HCT116 (cell line): ENCODE measurements around the gene KCNN4. TPM values are rescaled to one million over a fixed set of nuclear protein-coding genes. Genes with fewer than 3 reads are reported as not detected.

ENCODE experiments used
- ATAC-seq: fragments of 200-7000 bp; cut with Tn5 transposase; 2 replicates; pipeline ENCODE4 v1.9.1; 2020; ENCODE audit warnings: mild to moderate bottlenecking, moderate library complexity
- BruUV-seq: library from RNA; stranded (reverse); fragments of 400-500 nt; replicated peaks from 2 replicates; lab custom pipeline; 2021; lab: Mats Ljungman, UMichigan
- CTCF ChIA-PET: fragments of 300-600 bp; sonication (Branson Sonifier 250); formaldehyde crosslinking; loops from one replicate; lab custom pipeline; 2021; ENCODE audit warnings: antibody characterized with exemption; lab: Charles Lee
- POLR2A ChIA-PET: fragments of 300-600, 350-600 bp; sonication (Branson Sonifier 250); formaldehyde crosslinking; loops from one replicate; lab custom pipeline; 2021; ENCODE audit warnings: antibody characterized with exemption; lab: Charles Lee
- RAD21 ChIA-PET, 2 experiments: fragments of 300-600 bp; sonication (Branson Sonifier 250); formaldehyde crosslinking; loops; one replicate each; lab custom pipeline; 2023; ENCODE audit warnings: low total read pairs in 2 of 2; ENCODE audit not compliant: uncharacterized antibody in 2 of 2, unreplicated experiment in 2 of 2, low non-redundant PET in 1 of 2; lab: Charles Lee
- DNase-seq: peaks from one replicate; pipeline ENCODE4 v3.0.0-alpha.2; 2010; ENCODE audit warnings: low read depth, low spot score
- H2AFZ ChIP-seq: fragments of 200-600 bp; shearing (Covaris generic), sonication (generic); 2 replicates; pipeline ENCODE4 v1.6.1; 2017; ENCODE audit warnings: low read depth, mixed run types, mixed read lengths, antibody characterized with exemption, low read length; ENCODE audit not compliant: poor library complexity, severe bottlenecking
- H3K27ac ChIP-seq: 2 replicates; pipeline ENCODE4 v1.5.1; 2012; ENCODE audit warnings: low read depth, low read length
- H3K27me3 ChIP-seq: fragments of 200-600 bp; sonication (generic); 2 replicates; pipeline ENCODE4 v1.6.1; 2016; ENCODE audit warnings: mixed run types, low read length, mixed read lengths; ENCODE audit not compliant: insufficient read depth
- H3K36me3 ChIP-seq, 2 experiments: fragments of 200-500 bp in 1 of 2; fragments of 200-600 bp in 1 of 2; sonication (Bioruptor generic) in 1 of 2; sonication (generic) in 1 of 2; 2 replicates each; pipeline versions ENCODE4 v1.5.1 to v1.6.1; 2014 to 2016; ENCODE audit warnings: low read length in 2 of 2, inconsistent platforms in 1 of 2, mixed read lengths in 1 of 2, mixed run types in 1 of 2; ENCODE audit not compliant: insufficient read depth in 2 of 2, control insufficient read depth in 1 of 2
- H3K4me1 ChIP-seq, 2 experiments: fragments of 200-600 bp in 1 of 2; sonication (generic) in 1 of 2; 2 replicates each; pipeline versions ENCODE4 v1.5.1 to v1.6.1; 2012 to 2017; ENCODE audit warnings: low read length in 2 of 2, inconsistent platforms in 1 of 2, mild to moderate bottlenecking in 1 of 2, mixed read lengths in 1 of 2, mixed run types in 1 of 2, moderate library complexity in 1 of 2; ENCODE audit not compliant: insufficient read depth in 2 of 2, control insufficient read depth in 1 of 2
- H3K4me2 ChIP-seq: fragments of 200-600 bp; sonication (generic); 2 replicates; pipeline ENCODE4 v1.6.1; 2017; ENCODE audit warnings: mixed run types, low read length, mixed read lengths
- H3K4me3 ChIP-seq, 2 experiments: fragments of 200-600 bp in 1 of 2; sonication (generic) in 1 of 2; replicated peaks in 1 of 2; 2 replicates each; pipeline ENCODE4 v1.5.1; 2011 to 2016; ENCODE audit warnings: low read length in 2 of 2, control low read depth in 1 of 2, low read depth in 1 of 2, mild to moderate bottlenecking in 1 of 2, mixed read lengths in 1 of 2, mixed run types in 1 of 2
- H3K79me2 ChIP-seq: fragments of 200-600 bp; sonication (generic); 2 replicates; pipeline ENCODE4 v1.6.1; 2017; ENCODE audit warnings: mild to moderate bottlenecking, mixed run types, low read length, moderate library complexity, mixed read lengths; ENCODE audit not compliant: insufficient read depth
- H3K9ac ChIP-seq: fragments of 200-600 bp; sonication (generic); 2 replicates; pipeline ENCODE4 v1.6.1; 2016; ENCODE audit warnings: low read length, mixed read lengths
- H3K9me2 ChIP-seq: fragments of 200-600 bp; sonication (generic), shearing (Covaris generic); 2 replicates; pipeline ENCODE4 v1.6.1; 2017; ENCODE audit warnings: mixed run types, mild to moderate bottlenecking, moderate library complexity; ENCODE audit not compliant: insufficient read depth
- H3K9me3 ChIP-seq, 2 experiments: fragments of 200-500 bp in 1 of 2; fragments of 200-600 bp in 1 of 2; sonication (Bioruptor generic) in 1 of 2; sonication (generic) in 1 of 2; 2 replicates each; pipeline ENCODE4 v1.6.1; 2014 to 2017; ENCODE audit warnings: low read length in 2 of 2, mixed read lengths in 2 of 2, inconsistent platforms in 1 of 2, low read depth in 1 of 2, mild to moderate bottlenecking in 1 of 2, mixed run types in 1 of 2, moderate library complexity in 1 of 2; ENCODE audit not compliant: control insufficient read depth in 1 of 2, insufficient read depth in 1 of 2
- H4K20me1 ChIP-seq: fragments of 200-600 bp; sonication (generic), shearing (Covaris generic); 2 replicates; pipeline ENCODE4 v1.6.1; 2017; ENCODE audit warnings: mixed run types, mild to moderate bottlenecking, moderate library complexity; ENCODE audit not compliant: insufficient read depth
- FOSL1 ChIP-seq: IDR thresholded peaks from 2 replicates; pipeline ENCODE4 v1.6.1; 2012; ENCODE audit warnings: low read depth
- POLR2A ChIP-seq: IDR thresholded peaks from 2 replicates; pipeline ENCODE4 v1.7.0; 2011; ENCODE audit warnings: borderline replicate concordance; ENCODE audit not compliant: insufficient read depth, insufficient read length; ENCODE audit errors: extremely low read depth
- POLR2AphosphoS5 ChIP-seq: IDR thresholded peaks from 2 replicates; pipeline ENCODE4 v1.6.1; 2011; ENCODE audit warnings: mild to moderate bottlenecking, low read depth, low read length, moderate library complexity
- YY1 ChIP-seq: IDR thresholded peaks from 2 replicates; pipeline ENCODE4 v1.6.1; 2011; ENCODE audit warnings: low read length, low read depth, moderate library complexity, mild to moderate bottlenecking; ENCODE audit not compliant: insufficient replicate concordance; ENCODE audit errors: extremely low read depth
- ZNF274 ChIP-seq: fragments of 200-500 bp; sonication (Bioruptor generic); IDR thresholded peaks from 2 replicates; pipeline ENCODE4 v1.6.1; 2014; ENCODE audit warnings: mild to moderate bottlenecking, low read depth, low read length, inconsistent platforms
- intact Hi-C: fragments of 100-400 bp; cut with micrococcal nuclease; formaldehyde crosslinking; loops from 2 replicates; pipeline ENCODE4 v1.10.0; 2022
- total RNA-seq: library from RNA; stranded (reverse); gene quantifications from one replicate; pipeline ENCODE4 v1.2.1, GENCODE V29; 2021; ENCODE audit not compliant: unreplicated experiment
- TF ChIP-seq, protein P1 (sequence below): IDR thresholded peaks from 2 replicates; pipeline ENCODE4 v1.6.1; 2012
- TF ChIP-seq, protein P2 (sequence below): IDR thresholded peaks from 2 replicates; pipeline ENCODE4 v1.6.1; 2011; ENCODE audit warnings: mild to moderate bottlenecking, low read length, moderate library complexity; ENCODE audit not compliant: insufficient replicate concordance; ENCODE audit errors: extremely low read depth

Gene KCNN4
- total RNA-seq, 1 experiment from 2014 or later, result 72.9 TPM

DNA sequence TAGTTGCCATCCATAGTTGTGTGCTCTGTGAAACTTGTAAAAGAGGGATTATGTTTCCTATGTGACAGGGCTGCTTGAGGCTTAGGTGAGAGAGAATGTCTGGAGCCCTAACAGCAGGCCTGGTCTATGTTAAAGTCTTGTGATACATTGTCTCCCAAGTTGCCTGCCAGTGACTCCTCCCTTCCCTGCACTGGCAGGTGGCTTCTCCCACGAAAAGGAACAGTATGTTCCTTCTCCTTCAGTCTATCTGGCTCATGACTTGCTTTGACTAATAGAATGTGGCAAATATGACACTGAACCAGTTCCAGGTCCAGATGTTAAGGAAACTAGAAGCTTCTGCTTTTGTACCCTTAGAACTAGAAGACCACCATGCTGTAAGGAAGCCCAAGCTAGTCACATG lies 5.9 kb upstream of the KCNN4 start:
- intact Hi-C loops, result loop anchor here (10.0 kb wide), 1 partner anchor 112 kb away; the partner anchor contains the start of gene PLAUR
- no peaks in the 10 kb centered on the region for H3K36me3 ChIP-seq
- DNase-seq, result no peak

More for the DNA sequence above, 5.9 kb upstream of the KCNN4 start:
- ChIA-PET RAD21 (no interaction called here), CTCF (interaction anchor here (1.6 kb wide), 1 partner anchor 41 kb away, joined by 5 read pairs; no protein-coding TSS in a partner anchor), POLR2A (interaction anchor here (1.6 kb wide), 1 partner anchor 118 kb away, joined by 4 read pairs; no protein-coding TSS in a partner anchor)
- H3K79me2 ChIP-seq, result peaks cover 9% of the 10 kb centered on the region; the same call in 1 of the 2 replicates
- H3K9me3 ChIP-seq, result no peaks in the 10 kb centered on the region
- no peak for TF ChIP-seq POLR2A
- no peak for TF ChIP-seq POLR2AphosphoS5
- TF ChIP-seq YY1, result no peak
- no peak for TF ChIP-seq ZNF274
- no peak for TF ChIP-seq FOSL1
- TF ChIP-seq, protein P1, sequence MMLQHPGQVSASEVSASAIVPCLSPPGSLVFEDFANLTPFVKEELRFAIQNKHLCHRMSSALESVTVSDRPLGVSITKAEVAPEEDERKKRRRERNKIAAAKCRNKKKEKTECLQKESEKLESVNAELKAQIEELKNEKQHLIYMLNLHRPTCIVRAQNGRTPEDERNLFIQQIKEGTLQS, result no peak
- TF ChIP-seq, protein P2, sequence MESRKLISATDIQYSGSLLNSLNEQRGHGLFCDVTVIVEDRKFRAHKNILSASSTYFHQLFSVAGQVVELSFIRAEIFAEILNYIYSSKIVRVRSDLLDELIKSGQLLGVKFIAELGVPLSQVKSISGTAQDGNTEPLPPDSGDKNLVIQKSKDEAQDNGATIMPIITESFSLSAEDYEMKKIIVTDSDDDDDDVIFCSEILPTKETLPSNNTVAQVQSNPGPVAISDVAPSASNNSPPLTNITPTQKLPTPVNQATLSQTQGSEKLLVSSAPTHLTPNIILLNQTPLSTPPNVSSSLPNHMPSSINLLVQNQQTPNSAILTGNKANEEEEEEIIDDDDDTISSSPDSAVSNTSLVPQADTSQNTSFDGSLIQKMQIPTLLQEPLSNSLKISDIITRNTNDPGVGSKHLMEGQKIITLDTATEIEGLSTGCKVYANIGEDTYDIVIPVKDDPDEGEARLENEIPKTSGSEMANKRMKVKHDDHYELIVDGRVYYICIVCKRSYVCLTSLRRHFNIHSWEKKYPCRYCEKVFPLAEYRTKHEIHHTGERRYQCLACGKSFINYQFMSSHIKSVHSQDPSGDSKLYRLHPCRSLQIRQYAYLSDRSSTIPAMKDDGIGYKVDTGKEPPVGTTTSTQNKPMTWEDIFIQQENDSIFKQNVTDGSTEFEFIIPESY, result no peak
- H3K27ac ChIP-seq, result no peak overlapping the region
- no peaks in the 10 kb centered on the region for H3K9me2 ChIP-seq
- H3K9ac ChIP-seq, result no peak overlapping the region
- H3K4me1 ChIP-seq, result peaks cover 37 to 43% of the 10 kb centered on the region in 2 experiments
- ATAC-seq, result no peak
- no peaks in the 10 kb centered on the region for H3K27me3 ChIP-seq
- H3K4me3 ChIP-seq, result no peak overlapping the region
- H2AFZ ChIP-seq, result no peak overlapping the region
- BruUV-seq, result no TSS peak
- no peak overlapping the region for H3K4me2 ChIP-seq
- no peaks in the 10 kb centered on the region for H4K20me1 ChIP-seq
